A549 (cell line): ENCODE results near the gene SRRD. TPM values are rescaled to one million over a fixed set of nuclear protein-coding genes. Genes with fewer than 3 reads are reported as not detected.

Source experiments
- ATAC-seq, 2 experiments: fragments of 200-7000 bp in 1 of 2; fragments of >200 bp in 1 of 2; cut with Nextera tagmentation in 1 of 2; cut with Tn5 transposase in 1 of 2; 3 replicates each; pipeline versions ENCODE4 v1.8.0 to v1.9.1; 2018 to 2020; ENCODE audit warnings: mild to moderate bottlenecking in 1 of 2, moderate library complexity in 1 of 2
- CTCF ChIA-PET: fragments of 300-600 bp; sonication (Branson Sonifier 250); formaldehyde crosslinking; extraction: SDS; loops from one replicate; lab custom pipeline; 2021; ENCODE audit warnings: antibody characterized with exemption, inconsistent platforms; lab: Yijun Ruan, JAX
- POLR2A ChIA-PET: fragments of 350-600 bp; formaldehyde crosslinking; extraction: SDS; loops from one replicate; lab custom pipeline; 2021; ENCODE audit warnings: antibody characterized with exemption, inconsistent platforms; lab: Yijun Ruan, JAX
- DNase-seq, 2 experiments: peaks; one replicate each; pipeline versions ENCODE4 v3.0.0 to v3.0.0-alpha.2; 2011 to 2016; ENCODE audit warnings: low read depth in 1 of 2, low spot score in 1 of 2
- FAIRE-seq: peaks from 2 replicates; lab custom pipeline; 2011; peaks lifted over from hg19 to GRCh38; lab: Jason Lieb, UNC
- H3K27ac ChIP-seq, 2 experiments: fragments of >200 bp; sonication (Bioruptor Twin); formaldehyde crosslinking; 3 replicates each; pipeline ENCODE4 v1.5.1; 2016 to 2017
- H3K4me1 ChIP-seq: fragments of >200 bp; sonication (Bioruptor Twin); formaldehyde crosslinking; 3 replicates; pipeline ENCODE4 v1.6.1; 2016
- H3K4me2 ChIP-seq: fragments of >200 bp; sonication (Bioruptor Twin); formaldehyde crosslinking; 3 replicates; pipeline ENCODE4 v1.6.1; 2016
- H3K4me3 ChIP-seq: fragments of >200 bp; sonication (Bioruptor Twin); formaldehyde crosslinking; 3 replicates; pipeline ENCODE4 v1.5.1; 2016
- H3K9me3 ChIP-seq: fragments of >200 bp; sonication (Bioruptor Twin); formaldehyde crosslinking; 3 replicates; pipeline ENCODE4 v1.6.1; 2016
- BCL3 ChIP-seq: fragments of >200 bp; sonication (Bioruptor Twin); formaldehyde crosslinking; IDR thresholded peaks from 3 replicates; pipeline ENCODE4 v1.6.1; 2016
- CBX8 ChIP-seq: fragments of 200-600 bp; sonication (generic); IDR thresholded peaks from 2 replicates; pipeline ENCODE4 v1.6.1; 2016
- CEBPB ChIP-seq, 2 experiments: fragments of >200 bp in 1 of 2; sonication (Bioruptor Twin) in 1 of 2; formaldehyde crosslinking in 1 of 2; IDR thresholded peaks; 2 replicates each; pipeline ENCODE4 v1.6.1; 2012 to 2016
- CHD2 ChIP-seq: fragments of 150-350 bp; IDR thresholded peaks from 2 replicates; pipeline ENCODE4 v1.6.1; 2014; ENCODE audit warnings: low read length; ENCODE audit not compliant: partially characterized antibody
- CHD4 ChIP-seq: fragments of 200-600 bp; sonication (generic); IDR thresholded peaks from 2 replicates; pipeline ENCODE4 v1.6.1; 2016; ENCODE audit warnings: antibody characterized with exemption, mild to moderate bottlenecking, borderline replicate concordance
- E2F6 ChIP-seq: IDR thresholded peaks from 2 replicates; pipeline ENCODE4 v1.6.1; 2012; ENCODE audit warnings: low read depth, borderline replicate concordance
- JUNB ChIP-seq: fragments of >200 bp; sonication (Bioruptor Twin); formaldehyde crosslinking; IDR thresholded peaks from 2 replicates; pipeline ENCODE4 v1.6.1; 2016
- NPAS2 ChIP-seq: fragments of 250-450 bp; sonication (Bioruptor Pico); IDR thresholded peaks from 2 replicates; pipeline ENCODE4 v1.8.0; 2022; ENCODE audit warnings: mild to moderate bottlenecking, moderate library complexity, borderline replicate concordance
- RCOR1 ChIP-seq: fragments of 150-350 bp; IDR thresholded peaks from 2 replicates; pipeline ENCODE4 v1.6.1; 2014; ENCODE audit warnings: antibody characterized with exemption, low read length, low read depth
- REST ChIP-seq: fragments of 200-600 bp; sonication (generic); IDR thresholded peaks from 2 replicates; pipeline ENCODE4 v1.6.1; 2016; ENCODE audit warnings: antibody characterized with exemption, mild to moderate bottlenecking, moderate library complexity
- RFX5 ChIP-seq: fragments of 450-650 bp; IDR thresholded peaks from 2 replicates; pipeline ENCODE4 v1.7.1; 2014; ENCODE audit warnings: antibody characterized with exemption, mild to moderate bottlenecking, moderate library complexity
- SMC3 ChIP-seq: fragments of >200 bp; sonication (Bioruptor Twin); formaldehyde crosslinking; IDR thresholded peaks from 3 replicates; pipeline ENCODE4 v1.6.1; 2018; ENCODE audit warnings: inconsistent platforms
- ZFP36 ChIP-seq: fragments of 450-650 bp; IDR thresholded peaks from 2 replicates; pipeline ENCODE4 v1.6.1; 2014; ENCODE audit warnings: borderline replicate concordance; ENCODE audit not compliant: partially characterized antibody
- ZSCAN20 ChIP-seq: fragments of 250-450 bp; sonication (Bioruptor Pico); IDR thresholded peaks from 2 replicates; pipeline ENCODE4 v1.8.0; 2022; ENCODE audit warnings: mild to moderate bottlenecking, moderate library complexity
- WGBS: methylation state at CpG from one replicate; pipeline ENCODE4 v1.1.6; 2017; ENCODE audit errors: missing lambda C conversion rate; 5-methylcytosine and 5-hydroxymethylcytosine counted together
- polyA plus RNA-seq, 4 experiments: library from polyadenylated mRNA; depleted of rRNA in 3 of 4; stranded (reverse); fragments of >200 nt; fragmentation: RNase III in 1 of 4; extraction: RNeasy Plus Mini Kit Qiagen cat#74134 plus additional on column Dnase treatment in 1 of 4; gene quantifications; 2 replicates in 3 of 4; 3 replicates in 1 of 4; pipeline ENCODE4 v1.2.3, GENCODE V29; 2011 to 2017
- TF ChIP-seq, protein P1 (sequence below): IDR thresholded peaks from 2 replicates; pipeline ENCODE4 v1.6.1; 2012

SRRD gene
- polyA plus RNA-seq, 2 of the 4 experiments (the other 2 are of a cell fraction): 14.1 to 36.4 TPM

DNA sequence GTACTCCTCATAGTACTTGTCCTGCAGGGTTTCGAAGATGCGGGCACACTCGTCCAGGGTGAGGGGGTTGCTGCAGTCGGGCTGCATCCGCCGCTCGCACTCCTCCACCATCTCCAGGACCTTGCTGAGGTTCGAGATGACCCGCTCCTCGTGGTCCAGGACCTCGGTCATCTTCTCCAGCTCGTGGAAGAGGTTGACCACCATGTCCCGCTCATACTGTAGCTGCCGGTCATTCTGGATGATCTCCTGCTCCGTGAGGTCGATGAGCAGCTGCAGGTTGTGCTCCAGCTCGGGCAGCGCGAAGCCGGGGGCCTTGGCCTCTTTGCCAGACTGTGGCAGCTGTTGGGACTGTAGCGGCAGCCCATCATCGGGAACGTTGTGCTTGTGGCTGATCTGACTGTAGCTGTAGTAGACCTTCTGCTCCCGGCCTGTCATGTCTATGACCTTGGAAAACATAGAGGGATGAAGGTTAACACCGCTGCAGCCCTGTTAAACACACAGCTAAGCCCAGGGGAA is 15.6 kb downstream of the SRRD start:
- FAIRE-seq: no peak

DNA sequence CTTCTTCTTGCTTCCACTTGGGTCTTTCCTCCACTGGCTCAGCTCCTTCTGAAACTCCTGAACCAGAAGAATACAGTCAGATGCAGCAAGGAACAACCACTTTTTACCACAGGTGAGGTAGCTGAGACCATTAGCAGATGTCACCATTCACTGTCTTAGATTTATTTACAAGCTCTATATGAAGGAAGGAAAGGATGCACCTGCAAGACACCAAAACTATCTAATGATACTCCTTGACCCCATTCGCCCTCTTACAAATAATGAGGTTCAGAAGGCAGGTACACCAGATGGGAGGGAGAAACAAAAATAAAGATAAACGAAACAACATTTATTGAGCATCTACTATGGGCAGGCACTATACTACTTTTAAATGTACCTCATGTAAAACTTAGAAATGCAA is 18.3 kb downstream of the SRRD start:
- no peak for ATAC-seq
- Histone ChIP-seq H3K4me1 (no peaks in the 10 kb centered on the region), H3K4me3 (no peak overlapping the region), H3K9me3 (no peaks in the 10 kb centered on the region), H3K4me2 (no peak overlapping the region), H3K27ac (no peak overlapping the region)
- ChIA-PET POLR2A (interaction anchor here (0.6 kb wide), 1 partner anchor 56 kb away, joined by 4 read pairs; no protein-coding TSS in a partner anchor), CTCF (interaction anchor here (0.6 to 1.7 kb wide), 10 partner anchors 8 to 912 kb away, joined by 3 to 5 read pairs (median 4); partner anchors contain the start of gene TFIP11)
- 61% methylated on average over 2 of the region's 2 CpGs for WGBS
- TF ChIP-seq ZFP36 (no peak), ZSCAN20 (no peak), CHD2 (no peak), JUNB (no peak)
- FAIRE-seq: no peak
- no peak for DNase-seq

More for the DNA sequence above, 15.6 kb downstream of the SRRD start:
- DNase-seq: no peak
- Histone ChIP-seq H3K27ac (no peak overlapping the region), H3K4me1 (no peaks in the 10 kb centered on the region), H3K4me2 (no peak overlapping the region), H3K9me3 (no peaks in the 10 kb centered on the region), H3K4me3 (no peak overlapping the region)
- no peak for TF ChIP-seq CBX8
- TF ChIP-seq, protein P1, sequence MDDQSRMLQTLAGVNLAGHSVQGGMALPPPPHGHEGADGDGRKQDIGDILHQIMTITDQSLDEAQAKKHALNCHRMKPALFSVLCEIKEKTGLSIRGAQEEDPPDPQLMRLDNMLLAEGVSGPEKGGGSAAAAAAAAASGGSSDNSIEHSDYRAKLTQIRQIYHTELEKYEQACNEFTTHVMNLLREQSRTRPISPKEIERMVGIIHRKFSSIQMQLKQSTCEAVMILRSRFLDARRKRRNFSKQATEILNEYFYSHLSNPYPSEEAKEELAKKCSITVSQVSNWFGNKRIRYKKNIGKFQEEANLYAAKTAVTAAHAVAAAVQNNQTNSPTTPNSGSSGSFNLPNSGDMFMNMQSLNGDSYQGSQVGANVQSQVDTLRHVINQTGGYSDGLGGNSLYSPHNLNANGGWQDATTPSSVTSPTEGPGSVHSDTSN: no peak
- TF ChIP-seq NPAS2 (CRISPR knock-in tag): no peak
- TF ChIP-seq RCOR1: no peak
- no peak for TF ChIP-seq JUNB
- no peak for TF ChIP-seq CEBPB (IDR thresholded peaks at IDR 0.05)
- no peak for TF ChIP-seq CHD2
- no peak for TF ChIP-seq E2F6
- no peak for TF ChIP-seq BCL3
- TF ChIP-seq CHD4: no peak
- TF ChIP-seq REST: no peak
- TF ChIP-seq ZFP36: no peak
- no peak for TF ChIP-seq SMC3
- TF ChIP-seq ZSCAN20: no peak
- TF ChIP-seq RFX5: no peak
- ChIA-PET CTCF (no interaction called here), POLR2A (no interaction called here)
- ATAC-seq: no peak
- 91% methylated on average over 17 of the region's 25 CpGs for WGBS
